NK-92 (cell line): ENCODE results near the gene GSK3B.

ENCODE experiments used
- DNase-seq: peaks from one replicate; lab custom pipeline; 2025; ENCODE audit not compliant: unreplicated experiment; lab: John Stamatoyannopoulos, UW

The GSK3B gene

DNA sequence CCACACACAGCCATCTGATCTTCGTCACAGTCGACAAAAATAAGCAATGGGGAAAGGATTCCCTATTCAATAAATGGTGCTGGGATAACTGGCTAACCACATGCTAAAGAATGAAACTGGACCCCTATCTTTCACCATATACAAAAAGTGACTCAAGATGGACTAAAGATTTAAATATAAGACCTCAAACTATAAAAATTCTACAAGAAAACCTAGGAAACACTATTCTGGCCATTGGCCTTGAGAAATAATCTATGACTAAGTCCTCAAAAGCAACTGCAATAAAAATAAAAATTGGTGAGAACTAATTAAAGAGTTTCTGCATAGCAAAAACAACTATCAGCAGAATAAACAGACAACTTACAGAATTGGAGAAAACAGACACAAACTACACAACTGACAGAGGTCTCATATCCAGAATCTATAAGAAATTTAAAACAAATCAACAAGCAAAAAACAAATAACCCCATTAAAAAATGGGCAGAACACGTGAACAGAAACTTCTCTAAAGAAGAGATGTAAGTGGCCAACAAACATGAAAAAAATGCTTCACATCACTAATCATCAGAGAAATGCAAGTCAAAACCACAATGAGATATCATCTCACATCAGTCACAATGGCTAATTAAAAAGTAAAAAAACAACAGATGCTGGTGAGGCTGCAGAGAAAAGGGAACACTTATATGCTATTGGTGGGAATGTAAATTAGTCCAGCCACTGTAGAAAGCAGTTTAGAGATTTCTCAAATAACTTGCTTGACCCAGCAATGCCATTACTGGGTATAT lies 208.3 kb downstream of the GSK3B start:
- DNase-seq: no peak

GRCh38 chr3:119884161-119884557 lies 210.1 kb downstream of the GSK3B start:
- no peak for DNase-seq

DNA sequence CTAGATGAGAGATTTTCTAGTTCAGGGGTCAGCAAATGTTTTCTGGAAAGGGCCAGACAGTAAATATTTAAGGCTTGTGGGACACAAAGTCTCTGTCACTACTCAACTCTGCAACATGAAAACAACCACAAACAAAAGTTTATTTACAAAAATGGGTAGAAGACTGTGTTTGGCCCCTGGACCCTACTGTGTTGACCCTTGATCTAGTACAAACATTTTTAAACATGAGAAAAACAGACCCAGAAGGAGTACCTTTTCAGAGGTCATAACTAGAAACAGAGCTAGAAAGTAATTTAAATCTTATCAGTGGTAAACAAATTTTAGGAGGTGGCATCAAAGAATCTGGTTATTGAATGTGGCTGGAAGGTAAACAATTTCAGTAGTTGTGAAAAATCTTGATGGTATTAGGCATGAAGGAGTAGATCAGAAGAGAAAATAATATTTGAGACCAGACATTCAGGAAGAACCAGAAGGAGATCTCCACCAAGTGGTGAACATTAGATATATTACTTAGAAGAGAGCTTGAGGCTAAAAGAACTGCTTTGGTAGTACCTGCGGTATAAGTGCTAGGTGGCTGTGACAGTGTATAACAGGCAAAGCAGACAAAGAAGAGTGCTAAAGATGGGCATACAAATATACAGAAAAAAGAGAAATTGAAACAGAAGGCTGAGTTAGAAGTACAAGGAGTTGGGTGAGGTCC lies 210.6 kb downstream of the GSK3B start:
- DNase-seq: no peak

GRCh38 chr3:119880966-119881365 lies 213.3 kb downstream of the GSK3B start:
- DNase-seq: no peak

- no peak for DNase-seq
Observed at GRCh38 chr3:119873646-119874045, 220.6 kb downstream of the GSK3B start.

DNA sequence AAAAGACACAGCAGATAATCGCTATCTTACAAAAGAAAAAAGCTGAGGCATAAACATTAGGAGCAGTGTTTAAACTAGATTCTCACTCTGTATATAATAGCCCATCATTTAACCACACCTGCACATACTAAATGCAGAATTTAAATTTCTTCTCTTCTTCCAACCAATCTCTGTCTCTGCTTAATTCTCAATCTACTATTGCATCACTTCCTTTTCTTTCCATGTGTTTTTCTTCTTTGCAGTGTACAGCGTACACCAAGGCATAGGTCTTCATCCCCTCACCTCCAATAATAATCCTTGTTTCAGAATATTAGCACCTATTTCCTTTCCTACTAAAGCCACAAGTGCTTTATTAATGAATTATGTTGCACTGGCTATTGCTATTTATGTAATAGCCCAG lies 221.5 kb downstream of the GSK3B start:
- DNase-seq: no peak

DNA sequence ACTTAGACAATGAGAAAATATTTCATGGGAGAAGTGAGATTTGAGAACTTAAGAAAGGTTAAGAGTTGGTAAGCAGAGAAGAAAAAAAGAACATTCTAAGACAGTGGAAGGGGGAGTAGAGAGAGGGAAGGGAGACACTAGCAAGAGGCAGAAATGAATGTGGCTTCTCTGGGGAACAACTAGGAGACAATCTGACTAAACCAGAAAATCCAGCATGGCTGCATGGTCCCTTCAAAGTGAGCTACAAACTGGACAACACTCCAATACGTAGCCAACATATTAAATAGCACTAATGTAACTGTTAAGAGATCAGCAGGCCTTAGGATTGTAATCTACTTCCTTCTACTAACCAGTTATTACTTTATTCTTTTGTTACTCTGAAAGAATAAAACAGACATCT lies 222.7 kb downstream of the GSK3B start:
- DNase-seq: no peak

DNA sequence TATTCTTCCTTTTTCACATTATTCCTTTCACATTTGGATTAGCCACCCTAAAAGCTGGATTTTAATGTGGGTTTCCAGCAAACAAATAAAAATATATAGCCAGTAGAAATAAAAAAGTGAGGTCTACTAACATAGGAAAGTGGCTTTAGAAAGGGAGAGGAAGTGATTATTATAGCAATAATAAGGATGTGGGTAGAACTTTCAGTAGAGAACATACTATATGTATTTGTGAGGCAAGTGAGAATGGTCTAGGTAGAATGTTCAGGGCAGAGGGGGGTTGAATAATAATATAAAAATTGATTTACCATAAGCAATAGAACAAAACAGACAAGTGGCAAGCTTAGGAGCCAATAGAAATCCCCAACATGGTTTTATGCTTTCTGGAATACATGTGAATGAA lies 223.7 kb downstream of the GSK3B start:
- no peak for DNase-seq

DNA sequence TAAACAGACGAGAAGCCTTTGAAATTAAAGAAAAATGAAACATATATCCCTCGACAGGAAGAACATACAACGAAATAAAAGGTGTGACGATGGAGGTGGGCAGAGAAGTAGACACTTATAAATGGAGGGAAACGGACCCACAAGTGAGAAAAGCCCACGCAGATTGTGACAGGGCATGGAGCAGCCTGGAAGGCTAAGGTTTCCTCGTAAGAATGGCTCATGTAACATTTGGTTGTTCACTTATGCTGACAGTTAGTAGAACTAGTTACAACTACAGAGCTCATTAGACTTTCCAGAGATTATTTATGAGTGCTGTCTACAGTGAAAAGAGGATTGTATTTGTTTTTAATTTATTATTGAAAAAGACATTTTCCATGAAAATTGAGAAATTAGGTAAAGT lies 229.8 kb downstream of the GSK3B start:
- DNase-seq: no peak

DNA sequence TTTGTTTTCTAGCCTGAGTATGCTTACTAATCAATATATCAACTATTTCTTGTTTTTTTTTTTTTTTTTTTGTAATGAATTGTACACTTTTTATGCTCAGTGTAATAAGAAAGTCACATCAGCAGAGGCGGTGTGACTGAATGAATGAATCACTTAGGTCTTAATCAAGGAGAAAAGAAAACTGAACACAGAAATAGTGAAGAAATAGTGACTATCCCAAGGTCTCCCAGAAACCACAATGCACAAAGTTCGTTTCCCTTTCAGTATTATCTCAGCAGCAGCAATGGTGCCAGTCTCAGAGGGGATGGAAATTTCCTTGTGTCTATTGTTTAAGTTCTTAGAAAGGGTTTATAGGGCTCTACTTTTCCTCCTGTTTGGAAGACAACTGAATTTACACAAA lies 231.6 kb downstream of the GSK3B start:
- DNase-seq: no peak

GRCh38 chr3:119861681-119862080 lies 232.6 kb downstream of the GSK3B start:
- DNase-seq: no peak

- DNase-seq: no peak
Observed at GRCh38 chr3:119859728-119860127, 234.5 kb downstream of the GSK3B start.

DNA sequence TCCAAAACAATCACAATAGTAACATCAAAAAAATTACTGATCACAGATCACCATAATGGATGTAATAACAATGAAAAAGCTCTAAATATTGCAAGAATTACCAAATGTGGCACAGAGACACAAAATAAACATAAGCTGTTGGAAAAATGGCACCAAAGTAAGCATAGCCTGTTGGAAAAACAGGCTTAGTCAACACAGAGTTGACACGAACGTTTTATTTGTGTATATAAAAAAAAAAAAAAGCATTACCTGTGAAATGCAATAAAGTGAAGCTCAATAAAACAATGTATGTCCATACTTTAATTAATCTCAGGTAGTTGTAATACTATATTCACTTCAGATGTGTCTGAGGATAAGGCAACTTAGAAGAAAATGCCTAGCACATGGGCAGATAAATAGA lies 235.3 kb downstream of the GSK3B start:
- no peak for DNase-seq

DNA sequence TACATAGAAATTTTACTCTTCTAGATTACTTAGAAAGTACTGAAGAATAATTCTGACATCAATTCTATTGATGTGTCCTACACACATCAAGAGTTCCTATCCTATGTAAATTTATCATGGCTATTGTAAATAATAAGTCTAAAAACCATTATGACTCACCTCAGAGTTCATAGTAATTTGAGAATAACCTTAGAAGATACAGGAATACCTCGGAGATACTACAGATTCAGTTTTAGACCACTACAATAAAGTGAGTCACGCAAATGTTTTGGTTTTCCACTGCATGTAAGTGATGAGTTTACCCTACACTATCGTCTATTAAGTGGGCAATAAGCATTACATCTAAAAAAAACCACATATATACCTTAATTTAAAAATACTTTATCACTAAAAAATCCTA lies 237.6 kb downstream of the GSK3B start:
- no peak for DNase-seq

- no peak for DNase-seq
Observed at GRCh38 chr3:119849126-119849525, 245.1 kb downstream of the GSK3B start.

DNA sequence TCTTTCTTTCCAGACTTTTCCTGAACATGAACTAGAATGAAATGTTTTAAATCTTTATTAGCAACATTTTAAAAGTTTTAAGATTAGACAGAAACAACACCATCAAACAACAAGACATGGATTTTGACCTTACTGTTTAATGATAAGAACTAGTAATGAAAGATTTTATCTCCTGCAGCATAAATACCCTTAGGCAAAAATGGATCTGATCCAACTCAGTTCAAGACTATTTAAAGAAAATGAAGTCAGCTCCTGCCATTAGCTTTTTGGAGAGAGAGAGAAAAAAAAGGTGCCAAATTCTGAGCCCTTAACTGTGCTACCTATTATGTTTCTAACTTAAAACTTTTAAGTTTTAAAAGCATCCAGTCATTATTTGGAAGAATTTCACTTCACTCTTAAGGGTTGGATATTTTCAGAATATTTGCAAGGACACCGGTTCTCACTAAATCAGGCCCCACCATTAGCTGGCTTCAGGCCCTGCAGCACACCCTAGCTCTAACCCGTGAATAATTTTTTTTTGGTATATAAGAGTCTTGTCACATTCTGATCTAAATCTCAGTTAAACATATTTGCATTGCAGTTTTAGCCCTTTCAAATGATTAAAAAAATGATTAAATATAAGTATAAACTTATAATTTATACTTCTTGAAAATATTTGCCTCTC lies 252.3 kb downstream of the GSK3B start:
- no peak for DNase-seq

DNA sequence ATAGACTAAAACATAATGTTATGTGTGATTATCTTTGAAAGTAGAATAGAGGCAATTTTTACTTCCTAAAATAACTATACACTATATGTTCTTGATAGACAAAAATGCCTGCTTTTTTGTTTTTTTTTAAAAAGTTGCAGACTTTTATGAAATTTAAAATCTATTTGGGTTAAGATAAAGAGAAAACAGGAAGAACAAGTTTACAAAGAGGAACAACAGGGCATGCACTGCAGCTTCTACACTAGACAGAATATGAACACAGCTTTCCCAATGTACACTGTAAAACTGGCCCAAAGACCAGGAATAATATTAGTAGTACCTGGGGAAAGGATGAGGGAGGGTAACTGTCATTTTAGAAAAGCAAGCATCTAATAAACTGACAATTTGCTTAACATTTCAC lies 258.7 kb downstream of the GSK3B start:
- DNase-seq: no peak

GRCh38 chr3:119834754-119835370 lies 259.4 kb downstream of the GSK3B start:
- DNase-seq: no peak

GRCh38 chr3:119831941-119832371 lies 262.3 kb downstream of the GSK3B start:
- DNase-seq: no peak

GRCh38 chr3:119831022-119831421 lies 263.2 kb downstream of the GSK3B start:
- DNase-seq: no peak

GRCh38 chr3:119829420-119829819 lies 264.8 kb downstream of the GSK3B start:
- DNase-seq: no peak
